ENCODE measurements around the gene AKAP1.

DNA sequence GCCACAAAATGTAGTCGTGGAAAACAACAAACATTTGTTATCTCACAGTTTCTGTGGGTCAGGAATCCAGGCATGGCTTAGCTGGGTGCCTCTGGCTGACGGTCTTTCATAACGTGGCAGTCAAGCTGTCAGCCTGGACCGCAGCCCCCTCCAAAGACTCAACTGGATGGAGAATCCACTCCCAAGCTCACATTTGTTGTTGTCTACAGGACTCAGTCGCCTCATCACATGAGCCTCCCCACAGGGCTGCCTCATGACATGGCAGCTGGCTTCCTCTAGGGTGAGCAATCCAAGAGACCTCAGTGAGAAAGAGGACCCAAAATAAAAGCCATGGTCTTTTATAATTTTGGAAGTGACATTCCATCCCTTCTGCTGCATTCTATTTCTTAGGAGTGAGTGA, 34.7 kb upstream of the AKAP1 start:
- TF ChIP-seq SMC3 (IDR thresholded peaks at IDR 0.05), result no peak
- TF ChIP-seq POLR2A (IDR thresholded peaks at IDR 0.05; ENCODE audit: low read length), result no peak
- TF ChIP-seq, protein P1, sequence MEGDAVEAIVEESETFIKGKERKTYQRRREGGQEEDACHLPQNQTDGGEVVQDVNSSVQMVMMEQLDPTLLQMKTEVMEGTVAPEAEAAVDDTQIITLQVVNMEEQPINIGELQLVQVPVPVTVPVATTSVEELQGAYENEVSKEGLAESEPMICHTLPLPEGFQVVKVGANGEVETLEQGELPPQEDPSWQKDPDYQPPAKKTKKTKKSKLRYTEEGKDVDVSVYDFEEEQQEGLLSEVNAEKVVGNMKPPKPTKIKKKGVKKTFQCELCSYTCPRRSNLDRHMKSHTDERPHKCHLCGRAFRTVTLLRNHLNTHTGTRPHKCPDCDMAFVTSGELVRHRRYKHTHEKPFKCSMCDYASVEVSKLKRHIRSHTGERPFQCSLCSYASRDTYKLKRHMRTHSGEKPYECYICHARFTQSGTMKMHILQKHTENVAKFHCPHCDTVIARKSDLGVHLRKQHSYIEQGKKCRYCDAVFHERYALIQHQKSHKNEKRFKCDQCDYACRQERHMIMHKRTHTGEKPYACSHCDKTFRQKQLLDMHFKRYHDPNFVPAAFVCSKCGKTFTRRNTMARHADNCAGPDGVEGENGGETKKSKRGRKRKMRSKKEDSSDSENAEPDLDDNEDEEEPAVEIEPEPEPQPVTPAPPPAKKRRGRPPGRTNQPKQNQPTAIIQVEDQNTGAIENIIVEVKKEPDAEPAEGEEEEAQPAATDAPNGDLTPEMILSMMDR (IDR thresholded peaks at IDR 0.05), result no peak
- TF ChIP-seq EP300 (IDR thresholded peaks at IDR 0.05), result no peak
- no peak for TF ChIP-seq CHD4 (IDR thresholded peaks at IDR 0.05; ENCODE audit: borderline replicate concordance)
- no peak for TF ChIP-seq RFX5 (IDR thresholded peaks at IDR 0.05)
- TF ChIP-seq MAFK (IDR thresholded peaks at IDR 0.05; ENCODE audit: partially characterized antibody), result no peak
- no peak for TF ChIP-seq CEBPB (IDR thresholded peaks at IDR 0.05)
- TF ChIP-seq, protein P2, sequence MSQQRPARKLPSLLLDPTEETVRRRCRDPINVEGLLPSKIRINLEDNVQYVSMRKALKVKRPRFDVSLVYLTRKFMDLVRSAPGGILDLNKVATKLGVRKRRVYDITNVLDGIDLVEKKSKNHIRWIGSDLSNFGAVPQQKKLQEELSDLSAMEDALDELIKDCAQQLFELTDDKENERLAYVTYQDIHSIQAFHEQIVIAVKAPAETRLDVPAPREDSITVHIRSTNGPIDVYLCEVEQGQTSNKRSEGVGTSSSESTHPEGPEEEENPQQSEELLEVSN (IDR thresholded peaks at IDR 0.05; ENCODE audit: borderline replicate concordance, low read depth), result no peak
- no peak for TF ChIP-seq RAD21 (conservative IDR thresholded peaks at IDR 0.05 in 1 of 2, IDR thresholded peaks at IDR 0.05 in 1 of 2)
- TF ChIP-seq, protein P3, sequence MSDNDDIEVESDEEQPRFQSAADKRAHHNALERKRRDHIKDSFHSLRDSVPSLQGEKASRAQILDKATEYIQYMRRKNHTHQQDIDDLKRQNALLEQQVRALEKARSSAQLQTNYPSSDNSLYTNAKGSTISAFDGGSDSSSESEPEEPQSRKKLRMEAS (IDR thresholded peaks at IDR 0.05), result no peak
- TF ChIP-seq KDM5A (IDR thresholded peaks at IDR 0.05), result no peak
